ENCODE data around the gene RABEP1. TPM values are rescaled to one million over a fixed set of nuclear protein-coding genes. Genes with fewer than 3 reads are reported as not detected.

The RABEP1 gene
- total RNA-seq, 1 donor from 2014 or later = 27.7 TPM

- H3K4me3 ChIP-seq (ENCODE audit: low read depth, low read length) = no peak overlapping the region
- peak; percentile 72 for DNase-seq (ENCODE audit: low read depth)
- no peaks in the 10 kb centered on the region for H3K27me3 ChIP-seq (ENCODE audit: control insufficient read depth, insufficient read depth, low read length)
- no peak for TF ChIP-seq CTCF (IDR thresholded peaks at IDR 0.05; ENCODE audit: insufficient read depth, low read length, poor library complexity, severe bottlenecking)
- peaks cover 3% of the 10 kb centered on the region for H3K36me3 ChIP-seq (ENCODE audit: control insufficient read depth, insufficient read depth, low read length)
Observed at GRCh38 chr17:5413682-5414081, 131.6 kb downstream of the RABEP1 start.

DNA sequence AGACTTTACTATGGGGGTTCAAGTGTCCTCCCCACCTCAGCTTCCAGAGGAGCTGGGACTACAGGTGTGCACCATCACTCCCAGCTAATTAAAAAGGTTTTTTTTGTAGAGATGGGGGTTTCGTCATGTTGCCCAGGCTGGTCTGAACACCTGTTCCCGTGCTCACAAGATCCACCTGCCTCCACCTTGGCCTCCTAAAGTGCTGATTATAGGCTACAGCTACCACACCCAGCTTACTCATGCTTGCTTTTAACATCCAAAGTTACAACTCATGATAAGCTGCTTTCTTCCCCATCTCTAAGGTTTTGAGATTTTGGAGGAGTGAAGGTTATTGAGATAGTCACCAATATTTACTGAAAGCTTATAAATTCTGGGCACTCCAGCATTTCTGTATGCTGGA, 134.8 kb downstream of the RABEP1 start:
- no peak overlapping the region for H3K4me3 ChIP-seq (ENCODE audit: low read depth, low read length)
- peaks cover 1% of the 10 kb centered on the region for H3K36me3 ChIP-seq (ENCODE audit: control insufficient read depth, insufficient read depth, low read length)
- DNase-seq (ENCODE audit: low read depth) = no peak
- no peaks in the 10 kb centered on the region for H3K27me3 ChIP-seq (ENCODE audit: control insufficient read depth, insufficient read depth, low read length)
- TF ChIP-seq CTCF (IDR thresholded peaks at IDR 0.05; ENCODE audit: insufficient read depth, low read length, poor library complexity, severe bottlenecking) = no peak

GRCh38 chr17:5418858-5419355, 136.8 kb downstream of the RABEP1 start:
- H3K36me3 ChIP-seq (ENCODE audit: control insufficient read depth, insufficient read depth, low read length) = no peaks in the 10 kb centered on the region
- DNase-seq (ENCODE audit: low read depth) = peak; percentile 51
- peak overlapping the region; percentile 72 for H3K4me3 ChIP-seq (ENCODE audit: low read depth, low read length)
- TF ChIP-seq CTCF (IDR thresholded peaks at IDR 0.05; ENCODE audit: insufficient read depth, low read length, poor library complexity, severe bottlenecking) = no peak
- H3K27me3 ChIP-seq (ENCODE audit: control insufficient read depth, insufficient read depth, low read length) = no peaks in the 10 kb centered on the region

GRCh38 chr17:5419356-5419958, 137.4 kb downstream of the RABEP1 start, which contains the start of gene NUP88:
TSS of gene NUP88 (minus strand) at chr17:5419662. CDS start at chr17:5419650, 12 bp downstream.
- Histone ChIP-seq H3K36me3 (ENCODE audit: control insufficient read depth, insufficient read depth, low read length) (no peaks in the 10 kb centered on the region), H3K4me3 (ENCODE audit: low read depth, low read length) (peak within 1 kb of the TSS; percentile 72), H3K27me3 (ENCODE audit: control insufficient read depth, insufficient read depth, low read length) (no peaks in the 10 kb centered on the region)
- TF ChIP-seq CTCF (IDR thresholded peaks at IDR 0.05; ENCODE audit: insufficient read depth, low read length, poor library complexity, severe bottlenecking) = no peak
- DNase-seq (ENCODE audit: low read depth) = peak; percentile 92

- Histone ChIP-seq H3K4me3 (ENCODE audit: low read depth, low read length) (peak within 1 kb of the TSS; percentile 72), H3K36me3 (ENCODE audit: control insufficient read depth, insufficient read depth, low read length) (no peaks in the 10 kb centered on the region), H3K27me3 (ENCODE audit: control insufficient read depth, insufficient read depth, low read length) (no peaks in the 10 kb centered on the region)
- no peak for TF ChIP-seq CTCF (IDR thresholded peaks at IDR 0.05; ENCODE audit: insufficient read depth, low read length, poor library complexity, severe bottlenecking)
- peak; percentile 61 for DNase-seq (ENCODE audit: low read depth)
Observed at GRCh38 chr17:5419959-5420653, 138.0 kb downstream of the RABEP1 start, which contains the start of gene RPAIN. TSS of gene RPAIN (plus strand) at chr17:5420182. CDS start at chr17:5420211, 29 bp downstream.
